Activated B cell treated with CpG ODN at 0.5 μM for 24 hours (primary cell): Measurements from ENCODE around the gene BACE2. TPM values are rescaled to one million over a fixed set of nuclear protein-coding genes. Genes with fewer than 3 reads are reported as not detected.

Experiments used
- ATAC-seq: fragments of 200-7000 bp; cut with Tn5 transposase; one replicate; pipeline ENCODE4 v1.10.0; 2021; ENCODE audit warnings: low read depth, mild to moderate bottlenecking, moderate library complexity
- CTCF ChIA-PET: fragments of 350-600 bp; sonication (Branson Sonifier 250); formaldehyde crosslinking; loops from one replicate; lab custom pipeline; 2021; ENCODE audit warnings: antibody characterized with exemption; lab: Charles Lee
- POLR2A ChIA-PET: fragments of 350-600 bp; sonication (Branson Sonifier 250); formaldehyde crosslinking; loops from one replicate; lab custom pipeline; 2021; ENCODE audit warnings: antibody characterized with exemption; lab: Charles Lee
- DNase-seq: peaks from one replicate; pipeline ENCODE4 v3.0.0; 2022
- H3K27ac Mint-ChIP-seq: one replicate; pipeline ENCODE4 v1.8.0; 2020; ENCODE audit warnings: mixed read lengths
- H3K27me3 Mint-ChIP-seq: one replicate; pipeline ENCODE4 v1.8.0; 2021; ENCODE audit warnings: mixed read lengths
- H3K36me3 Mint-ChIP-seq: one replicate; pipeline ENCODE4 v1.8.0; 2021; ENCODE audit warnings: low read depth, mixed read lengths
- H3K4me1 Mint-ChIP-seq: one replicate; pipeline ENCODE4 v1.8.0; 2021; ENCODE audit warnings: mixed read lengths
- H3K4me3 Mint-ChIP-seq: one replicate; pipeline ENCODE4 v1.8.0; 2020; ENCODE audit warnings: mild to moderate bottlenecking, mixed read lengths
- H3K9me3 Mint-ChIP-seq: one replicate; pipeline ENCODE4 v1.8.0; 2020; ENCODE audit warnings: mixed read lengths
- CTCF ChIP-seq: fragments of 200-600 bp; IDR thresholded peaks from one replicate; pipeline ENCODE4 v1.8.0; 2022; ENCODE audit warnings: antibody characterized with exemption, mild to moderate bottlenecking
- intact Hi-C: fragments of 100-400 bp; cut with micrococcal nuclease; formaldehyde crosslinking; loops from one replicate; pipeline ENCODE4 v1.15.1; 2024
- total RNA-seq: library from RNA; stranded (reverse); gene quantifications from 2 replicates; pipeline ENCODE4 v1.2.3, GENCODE V29; 2022

BACE2 gene
- total RNA-seq, 1 donor from 2014 or later: 17.1 TPM

- ChIA-PET POLR2A (no interaction called here), CTCF (interaction anchor here (0.9 to 7.7 kb wide), 10 partner anchors 12 to 112 kb away, joined by 3 to 49 read pairs (median 6); no protein-coding TSS in a partner anchor)
- Mint-ChIP-seq H3K4me1 (peaks cover 26% of the 10 kb centered on the region), H3K9me3 (no peaks in the 10 kb centered on the region), H3K36me3 (no peaks in the 10 kb centered on the region), H3K27ac (no peak overlapping the region), H3K4me3 (no peak overlapping the region), H3K27me3 (no peaks in the 10 kb centered on the region)
- ATAC-seq: no peak
- TF ChIP-seq CTCF: no peak
- DNase-seq: no peak
- intact Hi-C loops: loop anchor here (1.0 to 2.0 kb wide), 2 partner anchors 14 to 59 kb away; no protein-coding TSS in a partner anchor
Measured at GRCh38 chr21:41170859-41171609, 3.1 kb downstream of the BACE2 start.

- POLR2A ChIA-PET: no interaction called here
- no peak for ATAC-seq
Measured at GRCh38 chr21:41175080-41175479, 7.1 kb downstream of the BACE2 start.

GRCh38 chr21:41176846-41177245, 8.9 kb downstream of the BACE2 start:
- Mint-ChIP-seq H3K27me3 (peaks cover 5% of the 10 kb centered on the region), H3K36me3 (no peaks in the 10 kb centered on the region), H3K9me3 (no peaks in the 10 kb centered on the region), H3K27ac (no peak overlapping the region), H3K4me3 (no peak overlapping the region), H3K4me1 (peaks cover 6% of the 10 kb centered on the region)
- CTCF ChIA-PET: no interaction called here
- TF ChIP-seq CTCF: no peak
- DNase-seq (no peak), ATAC-seq (no peak)
- intact Hi-C loops: no loop called here
- POLR2A ChIA-PET: no interaction called here

More at GRCh38 chr21:41175080-41175479, 7.1 kb downstream of the BACE2 start:
- peaks cover 18% of the 10 kb centered on the region for H3K4me1 Mint-ChIP-seq
- no peak overlapping the region for H3K4me3 Mint-ChIP-seq
- no peaks in the 10 kb centered on the region for H3K9me3 Mint-ChIP-seq
- no peak overlapping the region for H3K27ac Mint-ChIP-seq
- CTCF ChIA-PET: no interaction called here
- TF ChIP-seq CTCF: no peak
- H3K27me3 Mint-ChIP-seq: peaks cover 5% of the 10 kb centered on the region
- no peak for DNase-seq
- intact Hi-C loops: no loop called here
- no peaks in the 10 kb centered on the region for H3K36me3 Mint-ChIP-seq

- H3K9me3 Mint-ChIP-seq: peaks cover 1% of the 10 kb centered on the region
- no peak overlapping the region for H3K4me3 Mint-ChIP-seq
- no peaks in the 10 kb centered on the region for H3K36me3 Mint-ChIP-seq
- peaks cover 12% of the 10 kb centered on the region for H3K4me1 Mint-ChIP-seq
- no peak for TF ChIP-seq CTCF
- H3K27ac Mint-ChIP-seq: no peak overlapping the region
- intact Hi-C loops: no loop called here
- POLR2A ChIA-PET: no interaction called here
- DNase-seq (no peak), ATAC-seq (no peak)
- CTCF ChIA-PET: interaction anchor here (1.2 kb wide), 1 partner anchor 11 kb away, joined by 3 read pairs; no protein-coding TSS in a partner anchor
- peaks cover 5% of the 10 kb centered on the region for H3K27me3 Mint-ChIP-seq
Measured at GRCh38 chr21:41180752-41181151, 12.8 kb downstream of the BACE2 start.

- ChIA-PET CTCF (interaction anchor here (0.7 to 1.8 kb wide), 2 partner anchors 12 to 14 kb away, joined by 3 to 7 read pairs; partner anchors contain the start of gene BACE2), POLR2A (no interaction called here)
- DNase-seq (no peak), ATAC-seq (no peak)
- no peaks in the 10 kb centered on the region for H3K36me3 Mint-ChIP-seq
- H3K27me3 Mint-ChIP-seq: no peaks in the 10 kb centered on the region
- intact Hi-C loops: no loop called here
- TF ChIP-seq CTCF: no peak
- H3K9me3 Mint-ChIP-seq: peaks cover 2% of the 10 kb centered on the region
- H3K27ac Mint-ChIP-seq: no peak overlapping the region
- no peak overlapping the region for H3K4me3 Mint-ChIP-seq
- H3K4me1 Mint-ChIP-seq: peaks cover 30% of the 10 kb centered on the region
Measured at GRCh38 chr21:41182547-41182946, 14.6 kb downstream of the BACE2 start.
